Activated CD4-positive, alpha-beta T cell treated with anti-CD3 and anti-CD28 coated beads, Interleukin-2, amount 50 U/mL, for 16 hours (primary cell): ENCODE results near the gene TOMT.
"Not testable (repeated sequence)": the region's sequence is repeated elsewhere in the genome, so short reads cannot be mapped to it uniquely, and the experiment has no call there.

Source experiments
- DNase-seq: peaks from one replicate; pipeline ENCODE4 v3.0.0-alpha.2; 2020

The TOMT gene

DNA sequence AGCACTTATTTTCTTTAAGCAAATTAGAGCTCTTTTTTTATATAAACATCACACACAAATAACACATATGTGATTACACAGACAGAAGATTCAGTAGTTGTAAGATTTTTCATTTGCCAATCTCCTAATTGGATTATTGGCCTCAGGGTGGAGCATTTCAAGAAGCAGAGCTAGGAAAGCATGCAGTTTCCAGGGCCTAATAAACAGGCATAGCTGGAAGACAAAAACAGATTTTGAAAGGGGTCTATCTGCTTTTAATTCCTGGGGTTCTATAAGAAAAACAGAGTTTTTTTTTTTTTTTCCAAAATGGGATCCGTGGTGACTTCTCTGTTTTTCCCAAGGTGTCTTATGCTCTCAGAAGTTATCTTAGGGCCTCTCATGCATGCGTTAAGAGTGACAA is 22.2 kb downstream of the TOMT start:
- DNase-seq = no peak

DNA sequence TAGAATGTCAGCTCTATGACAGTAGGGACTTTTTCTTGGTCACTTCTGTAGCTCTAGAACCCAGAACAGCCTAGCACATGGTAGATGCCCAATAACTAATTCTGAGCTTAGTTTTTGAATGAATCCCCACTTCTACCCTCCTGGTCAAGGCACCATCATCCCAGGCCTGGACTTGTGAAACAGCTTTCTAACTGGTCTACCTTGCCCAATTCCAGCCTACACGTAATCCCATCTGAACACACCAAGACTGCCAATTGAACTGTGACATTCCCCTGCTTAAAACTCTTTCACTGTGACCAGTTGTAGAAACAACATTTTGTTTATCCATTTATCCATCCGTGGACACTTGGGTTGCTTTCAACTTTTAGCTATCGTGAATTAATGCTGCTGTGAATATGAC is 23.7 kb downstream of the TOMT start:
- no peak for DNase-seq

DNA sequence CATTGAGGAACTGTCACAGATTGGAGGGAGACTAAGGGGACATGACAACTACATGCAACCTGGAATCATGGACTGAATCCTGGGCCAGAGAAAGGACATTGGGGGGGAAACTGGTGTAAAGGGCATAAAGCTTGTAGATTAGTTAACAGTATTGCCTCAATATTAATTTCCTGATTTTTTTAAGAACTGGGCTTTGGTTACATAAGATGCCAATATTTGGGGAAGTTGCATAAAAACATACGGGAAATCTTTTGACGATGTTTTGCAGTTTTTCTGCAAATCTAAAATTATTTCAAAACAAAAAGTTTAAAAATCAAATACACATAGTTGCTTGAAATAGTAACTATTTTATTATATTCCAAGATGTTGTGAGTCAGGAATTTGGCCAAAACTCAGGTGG is 26.9 kb downstream of the TOMT start:
- DNase-seq = no peak

DNA sequence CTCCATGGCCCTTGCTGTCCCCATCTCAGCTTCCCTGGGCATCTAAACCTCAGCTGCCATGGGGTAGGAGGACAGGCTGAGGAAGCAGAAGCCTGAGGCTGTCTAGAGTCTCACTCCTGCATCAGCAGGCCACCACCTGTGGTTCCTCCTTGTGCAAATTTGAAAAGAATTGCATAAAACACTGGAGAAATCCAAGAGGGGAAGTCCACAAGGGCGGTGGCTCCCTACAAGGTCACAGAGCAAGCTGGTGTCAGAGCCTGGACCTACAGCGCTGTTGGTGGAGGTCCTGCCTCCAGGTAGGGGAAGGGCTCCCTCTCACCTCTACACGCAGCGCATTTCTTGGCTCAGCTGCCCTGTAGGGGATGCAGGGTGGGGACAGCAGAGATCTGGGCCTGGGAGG is 29.7 kb downstream of the TOMT start, which contains the start of gene FOLR3:
TSS of gene FOLR3 (plus strand) at position 253 of the 400 bp plus-strand sequence. CDS start 228 bp downstream, outside the sequence.
- DNase-seq = not testable (repeated sequence)

DNA sequence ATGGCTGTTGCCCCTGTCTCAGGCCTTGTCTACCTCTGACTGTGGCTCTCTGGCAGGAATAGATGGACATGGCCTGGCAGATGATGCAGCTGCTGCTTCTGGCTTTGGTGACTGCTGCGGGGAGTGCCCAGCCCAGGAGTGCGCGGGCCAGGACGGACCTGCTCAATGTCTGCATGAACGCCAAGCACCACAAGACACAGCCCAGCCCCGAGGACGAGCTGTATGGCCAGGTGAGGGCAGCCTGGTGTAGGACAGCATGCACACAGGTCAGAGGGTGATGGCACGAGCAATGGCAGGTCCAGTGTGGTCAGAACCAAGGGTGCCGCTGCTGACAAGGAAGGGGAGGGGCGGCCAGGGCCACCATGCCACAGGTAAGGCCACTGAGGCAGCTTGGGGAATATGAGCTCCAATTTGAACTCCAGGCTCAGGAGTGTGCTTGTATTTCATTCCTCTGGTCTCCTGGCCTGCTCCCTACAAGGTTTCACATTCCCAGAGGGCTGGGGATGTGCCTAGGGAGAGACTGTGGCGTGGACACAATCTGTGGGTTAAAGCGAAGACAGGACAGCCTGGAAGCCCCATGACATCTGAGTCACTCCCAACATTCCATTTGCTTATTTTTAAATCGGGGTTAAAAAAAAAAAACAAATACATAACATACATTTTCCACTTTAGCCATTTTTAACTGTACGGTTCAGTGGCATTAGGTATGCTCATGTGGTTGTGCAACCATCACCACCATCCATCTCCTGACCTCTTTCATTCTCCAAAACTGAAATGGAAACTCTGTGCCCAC is 30.4 kb downstream of the TOMT start:
- DNase-seq = no peak

DNA sequence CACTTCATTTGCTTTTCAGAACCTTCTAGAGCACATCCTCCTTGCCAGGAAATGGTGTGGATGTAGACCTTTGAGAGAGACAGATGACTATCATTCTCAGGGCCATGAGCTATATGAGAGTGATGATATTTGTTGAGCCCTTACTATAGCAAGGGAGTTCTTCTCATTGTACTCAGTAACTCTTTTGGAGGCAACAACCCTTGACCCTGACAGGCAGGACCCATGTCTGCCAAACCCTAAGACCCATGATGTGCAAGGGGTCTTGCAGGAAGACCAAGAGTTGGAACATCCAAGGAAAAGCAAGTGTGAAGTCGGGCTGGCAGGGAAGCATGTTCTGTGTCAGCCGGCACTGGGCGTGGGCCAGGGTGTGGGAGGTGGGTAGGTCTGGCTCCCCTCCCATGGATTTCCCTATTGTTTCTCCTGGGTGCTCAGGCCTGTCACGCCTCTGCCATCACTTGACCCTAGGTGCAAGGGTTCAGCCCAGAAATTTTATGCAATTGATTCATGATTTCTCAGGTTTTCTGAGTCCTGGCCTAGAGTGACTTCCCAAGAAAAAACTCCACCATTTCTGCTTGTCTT is 31.0 kb downstream of the TOMT start:
- DNase-seq = no peak

DNA sequence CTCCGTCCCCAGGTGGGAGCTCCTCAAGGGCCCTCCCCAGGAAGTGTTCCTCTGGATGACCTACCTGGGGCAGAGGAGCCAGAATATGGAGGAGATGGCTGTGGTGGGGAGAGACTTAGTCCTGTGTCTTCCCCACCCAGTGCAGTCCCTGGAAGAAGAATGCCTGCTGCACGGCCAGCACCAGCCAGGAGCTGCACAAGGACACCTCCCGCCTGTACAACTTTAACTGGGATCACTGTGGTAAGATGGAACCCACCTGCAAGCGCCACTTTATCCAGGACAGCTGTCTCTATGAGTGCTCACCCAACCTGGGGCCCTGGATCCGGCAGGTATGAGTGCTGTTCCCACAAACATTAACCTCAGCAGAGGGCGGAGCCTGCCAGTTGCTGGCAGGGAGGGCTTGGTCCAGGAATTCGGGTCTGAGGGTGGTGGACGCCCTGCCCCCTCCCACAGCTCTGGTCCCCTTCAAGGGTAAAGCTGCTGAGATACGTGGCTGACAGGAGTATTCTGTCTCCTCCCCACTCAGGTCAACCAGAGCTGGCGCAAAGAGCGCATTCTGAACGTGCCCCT is 33.2 kb downstream of the TOMT start:
- no peak for DNase-seq

DNA sequence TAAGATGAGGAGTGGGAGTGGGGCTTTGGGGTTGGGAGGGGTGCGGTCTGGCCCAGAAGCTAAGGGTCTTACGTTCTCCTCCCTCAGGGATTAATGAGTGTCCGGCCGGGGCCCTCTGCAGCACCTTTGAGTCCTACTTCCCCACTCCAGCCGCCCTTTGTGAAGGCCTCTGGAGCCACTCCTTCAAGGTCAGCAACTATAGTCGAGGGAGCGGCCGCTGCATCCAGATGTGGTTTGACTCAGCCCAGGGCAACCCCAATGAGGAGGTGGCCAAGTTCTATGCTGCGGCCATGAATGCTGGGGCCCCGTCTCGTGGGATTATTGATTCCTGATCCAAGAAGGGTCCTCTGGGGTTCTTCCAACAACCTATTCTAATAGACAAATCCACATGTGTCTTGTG is 33.8 kb downstream of the TOMT start:
- DNase-seq = no peak

DNA sequence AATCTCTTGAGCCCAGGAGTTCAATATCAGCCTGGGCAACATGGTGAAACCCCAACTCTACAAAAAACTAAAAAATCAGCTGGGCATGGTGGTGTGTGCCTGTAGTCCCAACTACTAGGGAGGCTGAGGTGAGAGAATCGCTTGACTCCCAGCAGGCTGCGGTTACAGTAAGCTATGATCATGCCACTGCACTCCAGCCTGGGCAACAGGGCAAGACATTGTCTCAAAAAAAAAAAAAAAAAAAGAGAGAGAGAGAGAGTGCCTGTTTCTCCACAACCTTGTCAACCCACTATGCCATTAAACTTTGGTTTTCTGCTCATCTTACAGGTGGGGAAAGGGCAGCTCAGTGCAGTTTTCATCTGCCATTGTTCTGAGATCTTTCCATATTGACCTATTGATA is 34.9 kb downstream of the TOMT start:
- DNase-seq = no peak

DNA sequence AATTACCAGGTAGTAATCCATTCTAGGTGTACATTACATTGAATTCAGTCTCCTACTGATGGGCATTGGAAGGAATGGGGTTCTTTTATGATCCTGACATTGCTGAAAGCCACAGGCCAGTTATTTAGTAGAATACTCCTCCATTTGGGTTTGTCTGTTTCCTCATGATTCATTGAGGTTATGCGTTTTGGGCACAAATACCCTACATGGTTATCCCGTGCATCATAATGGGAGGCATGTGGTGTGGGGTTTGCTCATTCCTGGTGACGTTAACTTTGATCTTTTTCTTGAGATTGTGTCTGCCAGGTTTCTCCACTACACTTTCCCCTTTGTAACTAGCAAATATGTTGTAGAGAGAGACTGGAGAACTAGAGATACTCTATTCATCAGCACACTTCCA is 35.3 kb downstream of the TOMT start:
- DNase-seq = peak; percentile 89

DNA sequence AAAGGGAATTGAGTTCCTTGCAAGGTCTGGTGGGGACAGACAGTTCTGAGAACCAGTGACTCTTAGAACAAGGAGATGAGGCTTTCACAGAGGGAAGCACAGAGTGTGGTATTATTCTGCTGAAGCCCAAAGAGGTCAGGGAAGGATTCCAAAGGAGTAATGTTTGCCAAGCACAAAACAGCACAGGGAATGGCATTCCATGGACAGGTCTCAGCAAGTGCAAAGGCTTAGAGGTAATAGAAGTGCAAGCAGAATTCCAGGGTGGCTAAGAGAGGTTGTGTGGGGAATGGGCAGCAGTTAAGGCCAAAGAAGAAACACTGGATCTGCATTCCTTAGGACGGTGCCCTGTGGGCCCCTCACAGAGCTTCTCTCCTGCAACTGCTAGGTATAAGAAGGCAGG is 36.4 kb downstream of the TOMT start:
- not testable (repeated sequence) for DNase-seq

DNA sequence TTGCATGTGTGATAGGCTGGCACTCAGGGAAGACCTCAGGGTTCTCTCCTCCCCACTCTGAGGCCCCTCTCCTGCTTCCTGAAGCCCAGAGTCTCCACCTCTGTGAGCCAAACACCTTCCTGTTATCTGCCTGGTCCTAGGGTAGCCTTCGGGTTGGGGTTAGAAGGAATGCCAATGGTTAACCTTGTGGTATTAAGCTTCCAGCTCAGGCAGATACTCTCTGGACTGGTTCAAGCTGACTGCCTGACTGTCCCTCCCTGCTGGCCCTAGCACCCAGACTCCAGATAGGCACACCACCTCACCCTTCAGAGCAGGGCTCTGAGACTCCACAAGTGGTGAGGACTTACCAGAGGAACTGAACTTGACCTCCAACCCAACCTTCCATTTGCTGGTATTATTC is 36.8 kb downstream of the TOMT start:
- not testable (repeated sequence) for DNase-seq

DNA sequence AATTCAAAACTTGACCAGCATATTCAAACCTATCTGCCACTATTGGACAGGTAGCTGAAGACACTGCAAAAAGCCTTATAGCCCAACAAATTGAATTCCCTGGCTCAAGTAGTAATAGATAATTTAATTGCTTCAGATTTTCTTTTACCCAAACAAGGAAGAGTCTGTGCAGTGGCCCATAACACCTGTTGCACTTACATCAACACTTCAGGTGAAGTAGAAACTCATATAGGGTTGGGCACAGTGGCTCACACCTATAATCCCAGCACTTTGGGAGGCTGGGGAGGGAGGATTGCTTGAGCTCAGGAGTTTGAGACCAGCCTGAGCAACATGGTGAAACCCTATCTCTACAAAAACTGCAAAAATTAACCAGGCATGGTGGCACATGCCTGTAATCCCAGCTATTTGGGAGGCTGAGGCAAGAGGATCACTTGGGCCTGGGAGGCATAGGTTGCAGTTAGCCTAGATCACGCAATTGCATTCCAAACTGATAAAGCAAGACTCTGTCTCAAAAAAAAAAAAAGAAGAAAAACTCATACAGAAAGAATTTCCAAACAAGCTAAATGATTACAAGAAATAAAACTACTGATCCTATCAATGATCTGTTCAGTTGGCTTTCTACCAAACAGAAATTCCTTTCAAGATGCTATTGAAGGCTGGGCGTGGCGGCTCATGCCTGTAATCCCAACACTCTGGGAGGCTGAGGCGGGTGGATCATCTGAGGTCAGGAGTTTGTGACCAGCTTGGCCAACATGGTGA is 39.3 kb downstream of the TOMT start:
- DNase-seq = no peak

DNA sequence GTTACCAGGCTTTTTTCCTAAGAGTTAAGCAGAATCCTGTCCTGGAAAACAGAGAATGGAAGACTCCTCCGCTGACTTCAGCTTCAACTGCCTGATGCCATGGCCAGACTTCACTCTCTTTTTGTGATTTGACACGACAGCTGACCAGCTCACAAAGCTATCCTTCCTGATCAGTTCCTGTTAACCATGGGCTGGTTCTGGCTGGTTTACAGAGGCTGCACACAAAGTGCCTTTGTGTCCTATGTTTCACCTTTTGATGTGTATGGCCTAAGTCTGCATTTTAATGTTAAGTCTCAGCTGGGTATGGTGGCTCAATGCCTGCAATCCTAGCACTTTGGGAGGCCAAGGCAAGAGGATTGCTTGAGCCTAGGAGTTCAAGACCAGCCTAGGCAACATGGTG is 40.9 kb downstream of the TOMT start:
- no peak for DNase-seq

DNA sequence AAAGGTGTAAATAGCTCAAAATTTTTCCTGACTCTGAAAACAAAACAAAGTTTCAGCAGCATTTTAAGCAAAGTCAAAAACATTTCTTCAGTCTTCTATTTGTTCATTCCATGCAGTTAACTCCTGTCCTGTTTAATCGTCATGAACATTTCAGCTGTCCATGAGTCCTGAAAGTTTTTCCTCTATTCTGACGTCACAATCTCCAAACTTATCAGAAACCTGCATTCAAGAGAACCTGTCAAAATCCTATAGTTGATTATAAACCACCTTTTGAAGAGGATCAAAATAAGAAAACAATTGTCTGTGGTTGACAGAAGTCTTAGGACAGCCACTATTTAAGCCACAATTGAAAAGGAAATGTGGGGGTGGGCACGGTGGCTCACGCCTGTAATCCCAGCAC is 45.2 kb downstream of the TOMT start:
- DNase-seq = no peak

DNA sequence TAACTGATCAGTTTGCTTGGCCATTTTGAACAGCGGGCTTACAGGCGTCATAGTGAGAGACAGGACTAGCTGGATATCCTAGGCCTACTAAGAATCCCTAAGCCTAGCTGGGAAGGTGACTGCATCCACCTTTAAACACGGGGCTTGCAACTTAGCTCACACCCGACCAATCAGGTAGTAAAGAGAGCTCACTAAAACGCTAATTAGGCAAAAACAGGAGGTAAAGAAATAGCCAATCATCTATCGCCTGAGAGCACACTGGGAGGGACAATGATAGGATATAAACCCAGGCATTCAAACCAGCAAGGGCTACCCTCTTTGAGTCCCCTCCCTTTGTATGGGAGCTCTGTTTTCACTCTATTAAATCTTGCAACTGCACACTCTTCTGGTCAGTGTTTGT is 48.1 kb downstream of the TOMT start:
- DNase-seq = not testable (repeated sequence)

DNA sequence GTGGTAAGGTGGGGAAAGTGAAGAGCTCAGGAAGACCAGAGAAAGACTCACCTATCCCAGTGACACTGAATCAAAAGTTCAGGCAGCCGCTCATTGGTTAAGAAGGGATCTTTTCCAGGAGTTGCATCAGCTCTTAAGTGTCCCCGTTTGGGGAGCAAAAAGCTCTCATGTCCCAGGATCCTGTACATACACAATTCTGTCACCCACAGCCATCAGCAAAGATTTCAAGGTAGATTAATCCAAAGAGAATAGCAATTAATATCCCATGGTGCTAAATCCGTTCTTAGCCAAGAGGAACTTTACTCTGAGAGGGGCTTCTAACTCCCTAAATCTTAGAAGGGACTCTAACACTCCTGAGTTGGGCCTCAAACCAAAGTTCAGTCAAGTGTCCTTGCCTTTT is 49.1 kb downstream of the TOMT start:
- DNase-seq = no peak

DNA sequence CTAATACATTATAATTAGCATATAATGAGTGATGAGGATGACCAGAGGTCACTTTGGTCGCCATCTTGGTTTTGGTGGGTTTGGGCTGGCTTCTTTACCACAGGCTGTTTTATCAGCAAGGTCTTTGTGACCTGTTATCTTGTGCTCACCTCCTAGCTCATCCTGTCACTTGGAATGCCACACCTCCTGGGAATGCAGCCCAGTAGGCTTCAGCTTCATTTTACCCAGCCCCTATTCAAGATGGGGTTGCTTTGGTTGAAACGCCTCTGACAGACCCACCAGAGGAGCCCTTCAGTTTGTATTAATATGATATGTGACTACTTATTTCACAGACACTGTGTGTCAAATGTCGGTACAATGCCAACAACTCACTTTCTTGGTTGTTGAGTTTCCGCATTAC is 50.0 kb downstream of the TOMT start:
- DNase-seq = no peak

DNA sequence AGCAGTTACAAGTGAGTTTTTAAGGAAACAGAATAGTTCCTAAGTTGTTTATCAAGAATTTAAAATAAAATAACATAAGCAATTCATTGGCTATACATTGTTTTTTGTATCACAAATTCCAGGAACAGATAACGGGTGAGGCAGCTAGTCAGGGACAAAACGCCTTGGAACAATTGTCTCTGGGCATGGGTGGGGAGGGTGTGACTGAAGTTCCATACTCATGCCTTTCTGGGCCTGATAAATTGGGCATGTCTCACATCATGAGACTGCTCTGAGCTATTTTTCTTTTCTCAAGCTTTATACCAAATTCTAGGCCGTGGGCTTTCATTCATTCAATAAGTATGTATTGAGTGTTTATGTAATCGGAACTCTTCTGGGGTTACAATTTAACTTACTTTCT is 51.4 kb downstream of the TOMT start:
- no peak for DNase-seq
